CD4-positive, CD25-positive, alpha-beta regulatory T cell (primary cell): ENCODE measurements around the gene GKN1. TPM values are rescaled to one million over a fixed set of nuclear protein-coding genes. Genes with fewer than 3 reads are reported as not detected.

ENCODE experiments used
- ATAC-seq, 2 donors: fragments of 150-1000 bp; cut with Tn5 transposase; one replicate each; pipeline ENCODE4 v1.10.0; 2021; ENCODE audit warnings: low read depth in 2 of 2, moderate number of reproducible peaks in 2 of 2, moderate library complexity in 1 of 2
- DNase-seq, 3 donors: peaks; one replicate each; pipeline versions ENCODE4 v3.0.0 to v3.0.0-alpha.2; 2012 to 2022; ENCODE audit warnings: mixed read lengths in 1 of 3
- H3K27ac ChIP-seq: one replicate; pipeline ENCODE4 v1.7.0; 2013; ENCODE audit warnings: mild to moderate bottlenecking, low read length; ENCODE audit not compliant: insufficient read depth, poor library complexity, severe bottlenecking
- H3K27me3 ChIP-seq: one replicate; pipeline ENCODE4 v1.7.0; 2013; ENCODE audit warnings: low read length; ENCODE audit not compliant: control insufficient read depth, insufficient read depth
- H3K36me3 ChIP-seq: one replicate; pipeline ENCODE4 v1.7.0; 2013; ENCODE audit warnings: mild to moderate bottlenecking, low read length, moderate library complexity; ENCODE audit not compliant: control insufficient read depth, insufficient read depth
- H3K4me1 ChIP-seq: 2 replicates; pipeline ENCODE4 v1.7.0; 2013; ENCODE audit warnings: mild to moderate bottlenecking, low read length; ENCODE audit not compliant: insufficient read depth, control insufficient read depth, poor library complexity, severe bottlenecking
- H3K4me3 ChIP-seq: one replicate; pipeline ENCODE4 v1.7.0; 2013; ENCODE audit warnings: low read depth, mild to moderate bottlenecking, low read length, moderate library complexity
- H3K9me3 ChIP-seq, 2 experiments: 1 replicate in 1 of 2; 2 replicates in 1 of 2; pipeline ENCODE4 v1.7.0; 2013; ENCODE audit warnings: low read length in 2 of 2, mild to moderate bottlenecking in 1 of 2, moderate library complexity in 1 of 2; ENCODE audit not compliant: control insufficient read depth in 2 of 2
- H3K27ac Mint-ChIP-seq, 3 donors: one replicate each; pipeline ENCODE4 v1.8.0; 2020 to 2022; ENCODE audit warnings: mild to moderate bottlenecking in 3 of 3, mixed read lengths in 3 of 3, moderate library complexity in 2 of 3
- H3K27me3 Mint-ChIP-seq: one replicate; pipeline ENCODE4 v1.8.0; 2022; ENCODE audit warnings: mild to moderate bottlenecking, mixed read lengths
- H3K36me3 Mint-ChIP-seq: one replicate; pipeline ENCODE4 v1.8.0; 2020; ENCODE audit warnings: mixed read lengths
- H3K4me1 Mint-ChIP-seq, 4 donors: one replicate each; pipeline ENCODE4 v1.8.0; 2020 to 2022; ENCODE audit warnings: mixed read lengths in 4 of 4, mild to moderate bottlenecking in 1 of 4
- H3K4me3 Mint-ChIP-seq, 4 donors: one replicate each; pipeline ENCODE4 v1.8.0; 2020 to 2022; ENCODE audit warnings: mild to moderate bottlenecking in 4 of 4, mixed read lengths in 4 of 4, moderate library complexity in 3 of 4
- H3K9me3 Mint-ChIP-seq, 7 donors: one replicate each; pipeline ENCODE4 v1.8.0; 2020 to 2022; ENCODE audit warnings: mixed read lengths in 7 of 7, mild to moderate bottlenecking in 3 of 7, moderate library complexity in 2 of 7
- polyA plus RNA-seq, 4 donors: library from polyadenylated mRNA; unstranded; fragments of 300-500 nt; fragmentation: Illumina TruSeq; gene quantifications; one replicate each; pipeline ENCODE4 v1.2.3, GENCODE V29; 2021
- total RNA-seq: library from RNA; stranded (reverse); gene quantifications from one replicate; pipeline ENCODE4 v1.2.3, GENCODE V29; 2022

GKN1 gene
- total and polyA plus RNA-seq, 5 donors from 2014 or later: not detected

- Mint-ChIP-seq H3K9me3 (peaks cover 0 to 2% (median 0%) of the 10 kb centered on the region in 7 donors), H3K4me1 (no peaks in the 10 kb centered on the region), H3K27me3 (peaks cover 29% of the 10 kb centered on the region), H3K4me3 (no peak overlapping the region), H3K36me3 (no peaks in the 10 kb centered on the region), H3K27ac (no peak overlapping the region)
- no peaks in the 10 kb centered on the region for H3K4me1 ChIP-seq
- ATAC-seq (no peak), DNase-seq (no peak)
- peaks cover 29% of the 10 kb centered on the region for H3K27me3 ChIP-seq
- H3K27ac ChIP-seq: no peak overlapping the region
- no peaks in the 10 kb centered on the region for H3K9me3 ChIP-seq
- no peaks in the 10 kb centered on the region for H3K36me3 ChIP-seq
- H3K4me3 ChIP-seq: no peak overlapping the region
Measured at GRCh38 chr2:69026691-69027459, 52.4 kb downstream of the GKN1 start.

Other genes with a start within 250 kb of the GKN1 start
- 142 TPM for gene ARHGAP25, start 239.8 kb upstream of the GKN1 start, total RNA-seq
- 100 to 1,000 TPM in 3 of 4 donors, 10 to 100 TPM in 1; 97.8 to 148 (median 124) TPM for gene ARHGAP25, start 239.8 kb upstream of the GKN1 start, polyA plus RNA-seq
- gene BMP10, start 103.2 kb upstream of the GKN1 start, total RNA-seq: 0.57 TPM
- not detected for gene BMP10, start 103.2 kb upstream of the GKN1 start, polyA plus RNA-seq
- not detected for gene GKN2, start 21.7 kb upstream of the GKN1 start, total RNA-seq
- gene GKN2, start 21.7 kb upstream of the GKN1 start, polyA plus RNA-seq: not detected
- not detected for gene ANTXR1, start 38.5 kb downstream of the GKN1 start, total RNA-seq
- gene ANTXR1, start 38.5 kb downstream of the GKN1 start, polyA plus RNA-seq: not detected